ENCODE results near the gene DGKG. TPM values are rescaled to one million over a fixed set of nuclear protein-coding genes. Genes with fewer than 3 reads are reported as not detected.

The DGKG gene
- total RNA-seq, 4 donors from 2014 or later = 0.70 to 13.2 (median 5.9) TPM

DNA sequence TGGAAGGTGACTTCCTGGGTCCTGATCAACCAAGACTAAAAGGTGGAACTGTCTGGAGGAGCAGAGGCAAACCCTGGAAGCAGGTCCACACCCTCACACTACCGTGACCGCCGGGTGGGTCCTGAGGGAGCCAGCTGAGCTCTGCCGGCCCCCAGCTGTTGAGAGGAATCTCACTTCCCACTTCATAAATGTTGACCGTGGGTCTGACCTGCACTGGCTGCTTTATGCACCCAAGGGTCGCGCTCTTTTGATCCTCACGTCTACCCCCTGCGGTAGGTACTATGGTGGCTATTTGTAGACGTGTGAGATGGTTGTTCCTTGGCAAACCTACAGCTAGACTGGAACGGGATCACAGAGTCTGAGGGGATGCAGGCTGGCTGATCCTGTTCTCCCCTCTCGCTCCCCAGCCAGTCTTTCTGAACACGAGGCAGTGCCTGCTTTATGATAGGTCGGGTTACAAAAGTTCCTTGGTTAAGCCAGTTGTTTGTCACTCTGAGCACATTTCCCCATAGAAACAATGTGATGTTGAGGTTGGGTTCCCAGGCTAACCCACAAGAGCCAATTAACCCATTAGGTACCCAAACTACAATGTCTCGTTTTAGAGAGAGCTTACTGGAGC lies 140.2 kb downstream of the DGKG start:
- no peaks in the 10 kb centered on the region for H3K27me3 ChIP-seq
- no peaks in the 10 kb centered on the region for H3K4me1 ChIP-seq
- H3K27ac ChIP-seq = no peak overlapping the region
- H3K4me3 ChIP-seq = no peak overlapping the region
- DNase-seq = no peak
- H3K9me3 ChIP-seq = no peaks in the 10 kb centered on the region
- no peaks in the 10 kb centered on the region for H3K36me3 ChIP-seq
- TF ChIP-seq POLR2A (IDR thresholded peaks at IDR 0.05) = no peak
- TF ChIP-seq, protein P1, sequence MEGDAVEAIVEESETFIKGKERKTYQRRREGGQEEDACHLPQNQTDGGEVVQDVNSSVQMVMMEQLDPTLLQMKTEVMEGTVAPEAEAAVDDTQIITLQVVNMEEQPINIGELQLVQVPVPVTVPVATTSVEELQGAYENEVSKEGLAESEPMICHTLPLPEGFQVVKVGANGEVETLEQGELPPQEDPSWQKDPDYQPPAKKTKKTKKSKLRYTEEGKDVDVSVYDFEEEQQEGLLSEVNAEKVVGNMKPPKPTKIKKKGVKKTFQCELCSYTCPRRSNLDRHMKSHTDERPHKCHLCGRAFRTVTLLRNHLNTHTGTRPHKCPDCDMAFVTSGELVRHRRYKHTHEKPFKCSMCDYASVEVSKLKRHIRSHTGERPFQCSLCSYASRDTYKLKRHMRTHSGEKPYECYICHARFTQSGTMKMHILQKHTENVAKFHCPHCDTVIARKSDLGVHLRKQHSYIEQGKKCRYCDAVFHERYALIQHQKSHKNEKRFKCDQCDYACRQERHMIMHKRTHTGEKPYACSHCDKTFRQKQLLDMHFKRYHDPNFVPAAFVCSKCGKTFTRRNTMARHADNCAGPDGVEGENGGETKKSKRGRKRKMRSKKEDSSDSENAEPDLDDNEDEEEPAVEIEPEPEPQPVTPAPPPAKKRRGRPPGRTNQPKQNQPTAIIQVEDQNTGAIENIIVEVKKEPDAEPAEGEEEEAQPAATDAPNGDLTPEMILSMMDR (IDR thresholded peaks at IDR 0.05) = no peak

GRCh38 chr3:186220911-186221645 lies 141.0 kb downstream of the DGKG start:
- Histone ChIP-seq H3K27ac (no peak overlapping the region), H3K27me3 (no peaks in the 10 kb centered on the region), H3K4me1 (no peaks in the 10 kb centered on the region), H3K9me3 (no peaks in the 10 kb centered on the region), H3K4me3 (no peak overlapping the region), H3K36me3 (no peaks in the 10 kb centered on the region)
- TF ChIP-seq, protein P1 (IDR thresholded peaks at IDR 0.05) = no peak
- no peak for TF ChIP-seq POLR2A (IDR thresholded peaks at IDR 0.05)
- DNase-seq = no peak

- Histone ChIP-seq H3K36me3 (no peaks in the 10 kb centered on the region), H3K27ac (no peak overlapping the region), H3K4me1 (no peaks in the 10 kb centered on the region), H3K27me3 (no peaks in the 10 kb centered on the region), H3K4me3 (no peak overlapping the region), H3K9me3 (no peaks in the 10 kb centered on the region)
- DNase-seq = no peak
- TF ChIP-seq, protein P1 (IDR thresholded peaks at IDR 0.05) = no peak
- no peak for TF ChIP-seq POLR2A (IDR thresholded peaks at IDR 0.05)
Measured at GRCh38 chr3:186220365-186220764, 141.7 kb downstream of the DGKG start.

GRCh38 chr3:186219211-186219638 lies 142.8 kb downstream of the DGKG start:
- no peaks in the 10 kb centered on the region for H3K9me3 ChIP-seq
- no peaks in the 10 kb centered on the region for H3K27me3 ChIP-seq
- DNase-seq = no peak
- no peaks in the 10 kb centered on the region for H3K36me3 ChIP-seq
- TF ChIP-seq, protein P1 (IDR thresholded peaks at IDR 0.05) = no peak
- no peak for TF ChIP-seq POLR2A (IDR thresholded peaks at IDR 0.05)
- H3K4me1 ChIP-seq = no peaks in the 10 kb centered on the region
- no peak overlapping the region for H3K4me3 ChIP-seq
- H3K27ac ChIP-seq = no peak overlapping the region

DNA sequence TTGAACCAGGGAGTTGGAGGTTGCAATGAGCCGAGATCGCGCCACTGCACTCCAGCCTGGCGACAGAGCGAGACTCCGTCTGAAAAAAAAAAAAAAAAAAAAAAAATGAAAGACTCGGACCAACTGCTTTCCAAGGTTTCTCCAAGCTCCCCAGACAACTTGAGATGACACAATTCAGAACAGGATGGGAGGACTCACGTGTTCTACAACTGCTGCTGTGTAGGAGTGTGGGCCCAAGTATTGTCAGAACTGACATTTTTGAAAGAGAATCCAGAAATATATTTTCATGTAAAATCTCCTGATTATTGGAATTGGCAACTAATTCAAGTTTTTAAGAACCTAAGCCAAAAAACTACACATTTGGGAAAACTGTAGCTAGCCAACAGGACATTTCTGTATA lies 143.6 kb downstream of the DGKG start:
- no peaks in the 10 kb centered on the region for H3K36me3 ChIP-seq
- no peaks in the 10 kb centered on the region for H3K9me3 ChIP-seq
- no peaks in the 10 kb centered on the region for H3K27me3 ChIP-seq
- no peaks in the 10 kb centered on the region for H3K4me1 ChIP-seq
- H3K4me3 ChIP-seq = no peak overlapping the region
- H3K27ac ChIP-seq = no peak overlapping the region
- no peak for TF ChIP-seq POLR2A (IDR thresholded peaks at IDR 0.05)
- TF ChIP-seq, protein P1 (IDR thresholded peaks at IDR 0.05) = no peak
- no peak for DNase-seq

Data from Peyer's patch (tissue), 4 donors.